GM12872 (cell line): ENCODE measurements around the gene RAI14.

Source experiments
- TF ChIP-seq, protein P1 (sequence below): IDR thresholded peaks from 3 replicates; pipeline ENCODE4 v1.5.1; 2011; ENCODE audit warnings: low read depth, mild to moderate bottlenecking, low read length, moderate library complexity; ENCODE audit not compliant: insufficient read depth

RAI14 gene

GRCh38 chr5:34626036-34626435 lies 30.1 kb upstream of the RAI14 start:
- TF ChIP-seq, protein P1, sequence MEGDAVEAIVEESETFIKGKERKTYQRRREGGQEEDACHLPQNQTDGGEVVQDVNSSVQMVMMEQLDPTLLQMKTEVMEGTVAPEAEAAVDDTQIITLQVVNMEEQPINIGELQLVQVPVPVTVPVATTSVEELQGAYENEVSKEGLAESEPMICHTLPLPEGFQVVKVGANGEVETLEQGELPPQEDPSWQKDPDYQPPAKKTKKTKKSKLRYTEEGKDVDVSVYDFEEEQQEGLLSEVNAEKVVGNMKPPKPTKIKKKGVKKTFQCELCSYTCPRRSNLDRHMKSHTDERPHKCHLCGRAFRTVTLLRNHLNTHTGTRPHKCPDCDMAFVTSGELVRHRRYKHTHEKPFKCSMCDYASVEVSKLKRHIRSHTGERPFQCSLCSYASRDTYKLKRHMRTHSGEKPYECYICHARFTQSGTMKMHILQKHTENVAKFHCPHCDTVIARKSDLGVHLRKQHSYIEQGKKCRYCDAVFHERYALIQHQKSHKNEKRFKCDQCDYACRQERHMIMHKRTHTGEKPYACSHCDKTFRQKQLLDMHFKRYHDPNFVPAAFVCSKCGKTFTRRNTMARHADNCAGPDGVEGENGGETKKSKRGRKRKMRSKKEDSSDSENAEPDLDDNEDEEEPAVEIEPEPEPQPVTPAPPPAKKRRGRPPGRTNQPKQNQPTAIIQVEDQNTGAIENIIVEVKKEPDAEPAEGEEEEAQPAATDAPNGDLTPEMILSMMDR, result no peak

GRCh38 chr5:34626751-34627150 lies 29.4 kb upstream of the RAI14 start:
- TF ChIP-seq, protein P1, result no peak

DNA sequence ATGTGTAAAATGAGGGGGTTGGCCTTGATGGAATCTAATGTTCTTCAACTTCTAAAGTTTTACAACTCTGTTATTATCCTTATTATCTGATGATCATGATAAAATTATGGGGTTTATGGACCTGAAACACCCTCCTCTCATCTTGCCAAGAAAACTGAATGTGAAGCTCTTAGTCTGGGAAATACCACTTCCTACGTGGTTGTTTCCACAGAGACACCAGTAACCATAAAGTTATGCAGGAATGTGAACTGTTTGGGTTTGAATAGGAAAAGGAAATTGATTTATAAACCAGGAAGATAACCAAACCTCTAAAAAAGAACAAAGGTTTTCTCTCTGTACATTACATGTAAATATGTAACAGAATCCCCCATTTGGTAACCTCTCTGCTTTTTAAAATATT lies 28.3 kb upstream of the RAI14 start:
- TF ChIP-seq, protein P1, result no peak

GRCh38 chr5:34628373-34628772 lies 27.8 kb upstream of the RAI14 start:
- TF ChIP-seq, protein P1, result no peak

DNA sequence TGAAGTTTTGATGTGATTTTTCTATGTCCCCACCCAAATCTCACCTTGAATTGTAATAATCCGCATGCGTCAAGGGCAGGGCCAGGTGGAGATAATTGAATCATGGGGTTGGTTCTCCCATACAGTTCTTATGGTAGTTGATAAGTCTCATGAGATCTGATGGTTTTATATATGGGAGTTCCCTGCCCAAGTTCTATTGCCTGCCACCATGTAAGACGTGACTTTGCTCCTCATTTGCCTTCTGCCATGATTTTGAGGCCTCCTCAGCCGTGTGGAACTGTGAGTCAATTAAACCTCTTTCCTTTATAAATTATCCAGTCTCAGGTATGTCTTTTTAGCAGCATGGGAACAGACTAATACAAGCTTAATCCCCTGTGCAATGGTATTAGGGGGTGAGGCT lies 25.5 kb upstream of the RAI14 start:
- TF ChIP-seq, protein P1, result no peak

DNA sequence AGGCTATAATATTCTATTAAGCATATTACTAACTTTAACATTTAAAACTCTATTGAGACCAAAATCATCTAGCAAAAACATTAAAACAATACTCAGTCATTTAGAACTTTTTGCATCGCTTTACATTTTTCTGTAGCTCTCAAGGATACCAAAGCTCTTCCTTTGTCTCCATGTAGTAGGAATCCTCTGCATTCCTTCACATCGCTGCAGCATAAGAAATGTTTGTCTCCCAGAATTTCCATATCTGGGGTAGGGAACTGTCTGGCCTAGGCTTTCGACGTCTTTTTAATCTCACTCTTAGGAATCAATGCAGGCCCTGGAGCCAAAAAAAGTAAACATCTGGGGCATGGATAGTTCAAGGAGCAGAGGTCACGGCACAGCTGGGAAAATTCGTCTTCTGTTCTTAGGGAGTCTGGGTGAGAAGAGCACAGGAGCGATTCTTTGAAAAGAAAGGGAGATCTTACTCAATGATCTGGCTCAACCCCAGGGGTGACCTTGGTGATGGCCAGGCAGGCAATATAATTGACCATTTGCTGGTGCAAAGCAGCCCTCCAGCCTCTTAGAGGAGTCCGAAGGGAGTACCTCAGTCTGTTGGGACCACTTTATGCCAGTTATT lies 23.2 kb upstream of the RAI14 start:
- TF ChIP-seq, protein P1, result no peak

DNA sequence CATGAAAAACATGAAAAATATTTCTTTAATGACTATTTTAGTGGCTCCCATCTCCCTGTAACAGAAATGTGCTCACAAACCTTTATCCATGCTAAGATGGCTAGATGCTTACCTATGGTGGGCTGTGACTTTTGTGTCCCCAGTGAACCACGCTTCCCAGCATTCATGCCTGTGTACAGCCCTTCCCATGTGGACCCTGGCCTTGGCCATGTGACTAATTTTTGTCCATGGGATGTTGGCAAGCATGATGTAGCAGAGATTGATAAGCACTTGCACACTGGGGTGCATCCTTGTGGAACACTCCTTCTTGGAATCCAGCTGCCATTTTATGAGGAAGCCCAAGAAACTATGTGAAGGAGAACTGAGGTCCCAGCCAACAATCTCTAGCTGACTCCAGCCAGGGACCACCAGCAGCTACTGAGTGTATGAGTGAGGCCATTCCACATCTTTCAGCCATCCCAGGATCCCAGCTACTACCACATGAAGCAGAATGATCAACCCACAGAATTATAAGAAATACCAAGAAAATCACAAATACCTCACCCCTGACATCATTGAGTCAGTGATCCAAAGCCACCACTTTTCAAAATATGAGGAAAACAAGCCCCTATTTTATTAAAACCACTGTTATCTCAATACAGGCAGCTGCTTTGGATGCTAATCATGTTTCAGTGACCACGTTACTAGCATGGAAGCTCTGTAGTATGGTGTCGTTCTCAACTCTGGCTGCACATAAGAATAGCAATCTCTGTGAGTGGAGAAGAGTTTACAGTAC lies 16.1 kb upstream of the RAI14 start:
- TF ChIP-seq, protein P1, result no peak
